ENCODE results near the gene ZNF880. TPM values are rescaled to one million over a fixed set of nuclear protein-coding genes. Genes with fewer than 3 reads are reported as not detected.
"Not testable (repeated sequence)": the region's sequence is repeated elsewhere in the genome, so short reads cannot be mapped to it uniquely, and the experiment has no call there.

Gene ZNF880
- total RNA-seq, 2 donors from 2014 or later: 14.6 to 23.7 TPM

GRCh38 chr19:52336791-52337381 lies 32.8 kb upstream of the ZNF880 start:
- ATAC-seq (ENCODE audit: insufficient number of reproducible peaks, low FRiP score, low read depth): no peak
- no peak for DNase-seq (ENCODE audit: low spot score)
- Histone ChIP-seq H3K27ac (peak overlapping the region; percentile 66 to 88), H3K4me3 (peak overlapping the region; percentile 81), H3K27me3 (replicated peaks; ENCODE audit: insufficient read depth) (no peaks in the 10 kb centered on the region), H3K4me1 (ENCODE audit: control insufficient read depth in 1 of 2, low read depth in 2 of 2) (peaks cover 6 to 7% of the 10 kb centered on the region in 2 donors), H3K9me3 (peaks cover 20% of the 10 kb centered on the region), H3K36me3 (no peaks in the 10 kb centered on the region)
- TF ChIP-seq, protein P1, sequence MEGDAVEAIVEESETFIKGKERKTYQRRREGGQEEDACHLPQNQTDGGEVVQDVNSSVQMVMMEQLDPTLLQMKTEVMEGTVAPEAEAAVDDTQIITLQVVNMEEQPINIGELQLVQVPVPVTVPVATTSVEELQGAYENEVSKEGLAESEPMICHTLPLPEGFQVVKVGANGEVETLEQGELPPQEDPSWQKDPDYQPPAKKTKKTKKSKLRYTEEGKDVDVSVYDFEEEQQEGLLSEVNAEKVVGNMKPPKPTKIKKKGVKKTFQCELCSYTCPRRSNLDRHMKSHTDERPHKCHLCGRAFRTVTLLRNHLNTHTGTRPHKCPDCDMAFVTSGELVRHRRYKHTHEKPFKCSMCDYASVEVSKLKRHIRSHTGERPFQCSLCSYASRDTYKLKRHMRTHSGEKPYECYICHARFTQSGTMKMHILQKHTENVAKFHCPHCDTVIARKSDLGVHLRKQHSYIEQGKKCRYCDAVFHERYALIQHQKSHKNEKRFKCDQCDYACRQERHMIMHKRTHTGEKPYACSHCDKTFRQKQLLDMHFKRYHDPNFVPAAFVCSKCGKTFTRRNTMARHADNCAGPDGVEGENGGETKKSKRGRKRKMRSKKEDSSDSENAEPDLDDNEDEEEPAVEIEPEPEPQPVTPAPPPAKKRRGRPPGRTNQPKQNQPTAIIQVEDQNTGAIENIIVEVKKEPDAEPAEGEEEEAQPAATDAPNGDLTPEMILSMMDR (IDR thresholded peaks at IDR 0.05): no peak

GRCh38 chr19:52339022-52339421 lies 30.7 kb upstream of the ZNF880 start:
- not testable (repeated sequence) for H3K9me3 ChIP-seq; H3K4me3 ChIP-seq; H3K27ac ChIP-seq; DNase-seq (ENCODE audit: low spot score); H3K27me3 ChIP-seq (replicated peaks; ENCODE audit: insufficient read depth); H3K36me3 ChIP-seq; H3K4me1 ChIP-seq (ENCODE audit: control insufficient read depth in 1 of 2, low read depth in 2 of 2); ATAC-seq (ENCODE audit: insufficient number of reproducible peaks, low FRiP score, low read depth)

DNA sequence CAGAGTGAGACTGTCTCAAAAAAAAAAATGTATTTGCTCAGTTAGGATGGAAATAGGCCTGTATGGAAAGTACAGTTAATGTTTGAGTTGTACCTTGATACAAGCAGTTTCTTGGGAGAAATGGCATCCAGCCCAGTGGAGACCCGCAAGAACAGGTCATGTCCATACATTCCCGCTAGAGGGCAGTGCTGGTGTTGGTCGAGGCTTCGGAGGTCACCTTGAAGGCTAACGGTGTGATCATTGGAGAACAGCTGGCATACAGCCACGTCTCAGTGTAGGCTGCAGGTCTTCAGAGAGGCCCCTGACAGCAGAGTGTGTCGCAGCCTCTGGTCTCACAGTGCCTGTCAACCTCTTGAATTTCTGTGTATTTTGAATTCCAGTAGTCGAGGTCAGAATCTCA lies 26.2 kb upstream of the ZNF880 start:
- Histone ChIP-seq H3K27me3 (replicated peaks; ENCODE audit: insufficient read depth) (no peaks in the 10 kb centered on the region), H3K9me3 (no peaks in the 10 kb centered on the region), H3K4me1 (ENCODE audit: control insufficient read depth in 1 of 2, low read depth in 2 of 2) (no peaks in the 10 kb centered on the region), H3K36me3 (no peaks in the 10 kb centered on the region), H3K27ac (no peak overlapping the region), H3K4me3 (no peak overlapping the region)
- TF ChIP-seq, protein P1 (IDR thresholded peaks at IDR 0.05): peak; percentile 51
- DNase-seq (ENCODE audit: low spot score) (no peak), ATAC-seq (ENCODE audit: insufficient number of reproducible peaks, low FRiP score, low read depth) (no peak)

GRCh38 chr19:52345162-52345561 lies 24.6 kb upstream of the ZNF880 start:
- no peaks in the 10 kb centered on the region for H3K36me3 ChIP-seq
- H3K27ac ChIP-seq: no peak overlapping the region
- no peak for ATAC-seq (ENCODE audit: insufficient number of reproducible peaks, low FRiP score, low read depth)

DNA sequence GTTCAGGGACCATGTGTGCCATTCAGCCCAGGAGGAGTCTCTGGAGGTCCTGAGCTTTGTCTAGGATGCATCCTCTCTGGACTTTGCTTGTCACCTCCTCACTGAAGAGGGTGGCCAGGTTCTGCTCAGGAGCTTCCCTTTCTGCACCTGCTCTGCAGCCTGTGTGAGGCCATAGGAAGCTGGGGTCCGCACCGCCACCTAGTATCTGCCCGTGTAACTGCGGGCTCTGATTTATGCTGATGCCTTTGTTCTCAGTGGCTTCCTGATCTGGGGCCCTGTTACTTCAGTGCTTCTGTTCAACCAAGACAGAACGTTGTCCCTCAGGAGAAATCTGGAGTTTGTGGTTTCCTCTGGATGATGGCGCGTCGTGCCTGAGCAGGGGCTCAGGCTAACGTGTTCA lies 18.2 kb upstream of the ZNF880 start:
- no peak for ATAC-seq (ENCODE audit: insufficient number of reproducible peaks, low FRiP score, low read depth)
- Histone ChIP-seq H3K4me3 (no peak overlapping the region), H3K9me3 (no peaks in the 10 kb centered on the region), H3K36me3 (peaks cover 10% of the 10 kb centered on the region), H3K27me3 (replicated peaks; ENCODE audit: insufficient read depth) (no peaks in the 10 kb centered on the region), H3K4me1 (ENCODE audit: control insufficient read depth in 1 of 2, low read depth in 2 of 2) (no peaks in the 10 kb centered on the region), H3K27ac (no peak overlapping the region)
- no peak for DNase-seq (ENCODE audit: low spot score)
- TF ChIP-seq, protein P1 (IDR thresholded peaks at IDR 0.05): no peak

More at GRCh38 chr19:52345162-52345561, 24.6 kb upstream of the ZNF880 start:
- no peak for DNase-seq (ENCODE audit: low spot score)
- no peaks in the 10 kb centered on the region for H3K4me1 ChIP-seq (ENCODE audit: control insufficient read depth in 1 of 2, low read depth in 2 of 2)
- H3K27me3 ChIP-seq (replicated peaks; ENCODE audit: insufficient read depth): no peaks in the 10 kb centered on the region
- no peak overlapping the region for H3K4me3 ChIP-seq
- no peaks in the 10 kb centered on the region for H3K9me3 ChIP-seq
- TF ChIP-seq, protein P1 (IDR thresholded peaks at IDR 0.05): no peak

DNA sequence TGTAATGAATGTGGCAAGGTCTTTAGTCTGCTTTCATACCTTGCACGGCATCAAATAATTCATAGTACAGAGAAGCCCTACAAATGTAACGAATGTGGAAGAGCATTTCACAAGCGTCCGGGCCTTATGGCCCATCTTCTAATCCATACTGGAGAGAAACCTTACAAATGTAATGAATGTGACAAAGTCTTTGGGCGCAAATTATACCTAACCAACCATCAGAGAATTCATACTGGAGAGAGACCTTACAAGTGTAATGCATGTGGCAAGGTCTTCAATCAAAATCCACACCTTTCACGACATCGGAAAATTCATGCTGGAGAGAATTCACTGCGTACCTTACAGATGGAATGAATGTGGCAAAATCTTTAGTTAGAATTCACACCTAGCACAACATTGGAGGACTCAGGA lies 3.3 kb upstream of the ZNF880 start:
- H3K36me3 ChIP-seq: peaks cover 14% of the 10 kb centered on the region
- TF ChIP-seq, protein P1 (IDR thresholded peaks at IDR 0.05): no peak
- H3K4me1 ChIP-seq (ENCODE audit: control insufficient read depth in 1 of 2, low read depth in 2 of 2): peaks cover 6 to 9% of the 10 kb centered on the region in 2 donors
- ATAC-seq (ENCODE audit: insufficient number of reproducible peaks, low FRiP score, low read depth) (no peak), DNase-seq (ENCODE audit: low spot score) (no peak)
- H3K27me3 ChIP-seq (replicated peaks; ENCODE audit: insufficient read depth): no peaks in the 10 kb centered on the region
- no peak overlapping the region for H3K4me3 ChIP-seq
- H3K9me3 ChIP-seq: peaks cover 66% of the 10 kb centered on the region
- H3K27ac ChIP-seq: no peak overlapping the region

All from thoracic aorta (tissue), 2 donors.